SJSA1 (cell line): ENCODE results near the gene ZBTB8A. TPM values are rescaled to one million over a fixed set of nuclear protein-coding genes. Genes with fewer than 3 reads are reported as not detected.
"Not testable (repeated sequence)": the region's sequence is repeated elsewhere in the genome, so short reads cannot be mapped to it uniquely, and the experiment has no call there.

Source experiments
- DNase-seq, 2 experiments: peaks; one replicate each; pipeline ENCODE4 v3.0.0-alpha.2; 2015 to 2020; ENCODE audit warnings: low spot score in 2 of 2, low read depth in 1 of 2
- H3K27ac ChIP-seq: fragments of 250-450 bp; sonication (Bioruptor Pico); 2 replicates; pipeline ENCODE4 v1.5.1; 2020; ENCODE audit warnings: mild to moderate bottlenecking, moderate library complexity
- H3K27me3 ChIP-seq: fragments of 250-450 bp; sonication (Bioruptor Pico); replicated peaks from 2 replicates; pipeline ENCODE4 v1.5.1; 2020; ENCODE audit warnings: mild to moderate bottlenecking, moderate library complexity
- H3K36me3 ChIP-seq: fragments of 250-450 bp; sonication (Bioruptor Pico); 2 replicates; pipeline ENCODE4 v1.5.1; 2020; ENCODE audit warnings: mild to moderate bottlenecking
- H3K4me1 ChIP-seq: fragments of 250-450 bp; sonication (Bioruptor Pico); replicated peaks from 2 replicates; pipeline ENCODE4 v1.6.1; 2021; ENCODE audit warnings: mild to moderate bottlenecking
- H3K4me3 ChIP-seq: fragments of 250-450 bp; sonication (Bioruptor Pico); 2 replicates; pipeline ENCODE4 v1.5.1; 2020; ENCODE audit warnings: mild to moderate bottlenecking
- H3K9me3 ChIP-seq: fragments of 250-450 bp; sonication (Bioruptor Pico); replicated peaks from 2 replicates; pipeline ENCODE4 v1.5.1; 2020; ENCODE audit warnings: mild to moderate bottlenecking
- total RNA-seq: library from RNA; depleted of rRNA; stranded (reverse); fragments of >200 nt; shearing (Covaris generic); gene quantifications from 2 replicates; pipeline ENCODE4 v1.2.3, GENCODE V29; 2014; rRNA removed

ZBTB8A gene
- total RNA-seq, 1 experiment from 2014 or later: 8.6 TPM

GRCh38 chr1:32639489-32640075 is 100.4 kb downstream of the ZBTB8A start:
- peaks cover 13% of the 10 kb centered on the region; the same call in 1 of the 2 replicates for H3K36me3 ChIP-seq
- no peaks in the 10 kb centered on the region for H3K27me3 ChIP-seq
- no peak for DNase-seq
- no peak overlapping the region for H3K4me3 ChIP-seq
- H3K4me1 ChIP-seq: no peaks in the 10 kb centered on the region
- H3K9me3 ChIP-seq: no peaks in the 10 kb centered on the region
- no peak overlapping the region for H3K27ac ChIP-seq

DNA sequence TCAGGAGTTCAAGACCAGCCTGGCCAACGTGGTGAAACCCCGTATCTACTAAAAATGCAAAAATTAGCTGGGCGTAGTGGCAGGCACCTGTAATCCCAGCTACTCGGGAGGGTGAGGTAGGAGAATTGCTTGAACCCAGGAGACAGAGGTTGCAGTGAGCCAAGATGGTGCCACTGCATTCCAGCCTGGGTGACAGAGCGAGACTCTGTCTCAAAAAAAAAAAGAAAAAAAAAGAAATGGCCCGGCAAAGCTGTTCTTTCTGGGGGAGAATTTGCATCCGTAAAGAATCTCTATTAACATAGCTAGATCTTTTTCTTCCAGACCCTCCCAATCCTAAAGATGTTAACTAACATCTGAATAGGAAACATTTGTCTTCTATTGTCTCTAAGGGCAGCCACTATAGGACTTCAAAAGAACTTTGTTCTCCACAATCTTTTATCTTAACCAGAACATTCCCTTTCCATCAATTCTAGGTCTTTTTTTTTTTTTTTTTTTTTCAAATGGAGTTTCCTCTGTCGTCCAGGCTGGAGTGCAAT is 103.1 kb downstream of the ZBTB8A start:
- H3K9me3 ChIP-seq, DNase-seq, H3K27ac ChIP-seq, H3K4me3 ChIP-seq, H3K27me3 ChIP-seq, H3K4me1 ChIP-seq: not testable (repeated sequence)
- peaks cover 17% of the 10 kb centered on the region; the same call in 1 of the 2 replicates for H3K36me3 ChIP-seq

- Histone ChIP-seq H3K4me1 (no peaks in the 10 kb centered on the region), H3K36me3 (0 out of 2 replicates have a peak, but pooled peaks cover 8% of the 10 kb centered on the region), H3K9me3 (no peaks in the 10 kb centered on the region), H3K27ac (no peak overlapping the region), H3K4me3 (no peak overlapping the region), H3K27me3 (no peaks in the 10 kb centered on the region)
- DNase-seq: no peak
Observed at GRCh38 chr1:32644426-32644825, 105.2 kb downstream of the ZBTB8A start.

DNA sequence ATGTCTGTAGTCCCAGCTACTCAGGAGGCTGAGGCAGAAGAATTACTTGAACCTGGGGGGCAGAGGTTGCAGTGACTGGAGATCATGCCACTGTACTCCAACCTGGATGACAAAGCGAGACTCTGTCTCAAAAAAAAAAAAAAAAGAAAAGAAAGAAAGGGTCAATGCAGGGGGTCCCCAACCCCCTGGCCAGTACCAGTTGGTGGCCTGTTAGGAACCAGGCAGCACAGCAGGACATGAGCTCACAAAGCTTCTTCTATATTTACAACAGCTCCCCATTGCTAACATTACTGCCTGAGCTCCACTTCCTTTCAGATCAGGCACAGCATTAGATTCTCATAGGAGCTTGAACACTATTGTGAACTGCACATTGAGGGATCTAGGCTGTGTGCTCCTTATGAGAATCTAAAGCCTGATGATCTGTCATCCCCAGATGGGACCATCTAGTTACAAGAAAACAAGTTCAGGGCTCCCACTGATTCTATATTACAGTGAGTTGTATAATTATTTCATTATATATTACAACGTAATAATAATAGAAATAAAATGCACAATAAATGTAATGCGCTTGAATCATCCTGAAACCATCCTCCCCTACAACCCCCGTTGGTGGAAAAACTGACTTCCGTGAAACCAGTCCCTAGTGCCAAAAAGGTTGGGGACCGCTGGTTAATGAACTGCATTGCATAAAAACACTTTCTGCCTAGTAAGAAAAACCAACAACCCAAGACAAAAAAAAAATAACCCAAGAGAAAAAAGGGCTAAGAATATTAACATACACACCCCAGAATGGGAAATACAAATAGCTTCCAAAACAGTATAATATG is 108.3 kb downstream of the ZBTB8A start:
- Histone ChIP-seq H3K9me3 (no peaks in the 10 kb centered on the region), H3K4me1 (peaks cover 11% of the 10 kb centered on the region), H3K36me3 (peaks cover 19% of the 10 kb centered on the region), H3K4me3 (no peak overlapping the region), H3K27me3 (no peaks in the 10 kb centered on the region), H3K27ac (no peak overlapping the region)
- no peak for DNase-seq

DNA sequence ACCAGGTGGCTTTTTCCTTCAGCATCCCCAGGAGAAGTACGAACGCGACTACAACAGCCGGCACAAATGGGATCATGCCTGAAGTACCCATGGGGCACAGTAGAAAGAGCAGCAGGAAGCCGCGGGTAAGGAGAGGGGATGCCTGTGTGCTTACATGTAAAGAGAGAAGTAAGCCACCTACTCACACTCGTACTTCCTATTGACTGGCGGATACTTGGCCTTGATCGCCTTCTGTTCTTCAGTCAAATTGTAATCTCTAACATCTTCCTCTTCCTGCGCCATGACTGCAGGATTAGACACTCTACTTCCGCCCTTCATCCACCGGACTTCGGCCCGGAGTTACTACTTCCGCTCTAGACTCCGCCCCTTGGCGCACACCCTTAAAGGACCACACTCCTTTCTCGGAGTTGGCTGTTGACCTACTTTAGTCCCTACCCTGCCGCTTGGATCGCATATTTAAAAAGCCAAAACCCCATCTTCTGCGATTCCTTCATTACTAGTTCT is 111.1 kb downstream of the ZBTB8A start, which contains the start of gene ZBTB8OS:
Gene ZBTB8OS, minus strand, starts transcription at position 303 of the 504 bp plus-strand sequence. Its CDS starts 21 bp downstream, at position 282.
- DNase-seq: peak; percentile 92 to 93
- H3K9me3 ChIP-seq: no peaks in the 10 kb centered on the region
- H3K4me3 ChIP-seq: peak within 1 kb of the TSS; percentile 72
- peaks cover 24% of the 10 kb centered on the region for H3K4me1 ChIP-seq
- H3K36me3 ChIP-seq: peaks cover 45% of the 10 kb centered on the region
- H3K27ac ChIP-seq: peak within 1 kb of the TSS; percentile 98
- no peaks in the 10 kb centered on the region for H3K27me3 ChIP-seq

DNA sequence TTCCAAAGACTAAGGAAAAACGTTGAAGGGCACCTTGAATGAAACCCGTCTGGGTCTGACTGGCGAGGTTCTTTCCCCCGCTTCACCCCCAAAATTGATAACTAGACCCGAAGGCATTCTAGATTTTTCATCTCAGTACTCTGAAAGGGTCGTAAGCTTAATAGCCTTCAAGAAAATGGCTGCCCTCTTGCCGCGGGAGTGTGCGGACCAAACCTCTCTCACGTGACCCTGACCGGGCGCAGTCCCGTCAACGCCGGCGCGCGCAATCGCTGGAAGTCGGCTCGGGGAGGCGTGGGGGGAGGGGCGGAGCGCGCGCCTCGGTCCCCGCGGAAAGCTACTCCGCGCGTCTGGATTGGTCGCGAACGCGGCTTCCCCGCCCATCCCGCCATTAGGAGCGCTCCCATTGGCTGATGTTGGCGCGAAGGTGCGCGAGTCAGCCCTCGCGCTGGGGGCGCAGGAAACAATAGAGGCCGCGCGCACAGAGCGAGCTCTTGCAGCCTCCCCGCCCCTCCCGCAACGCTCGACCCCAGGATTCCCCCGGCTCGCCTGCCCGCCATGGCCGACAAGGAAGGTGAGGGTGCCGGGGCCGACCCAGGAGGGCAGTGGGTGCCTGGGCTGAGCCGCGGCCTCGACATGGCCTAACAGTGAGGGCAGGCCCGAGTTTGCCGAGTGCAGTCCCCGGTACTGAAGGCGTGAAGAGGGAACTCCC is 111.7 kb downstream of the ZBTB8A start, which contains the start of gene RBBP4:
Gene RBBP4, plus strand, starts transcription at position 457 of the 709 bp plus-strand sequence. Its CDS starts 99 bp downstream, at position 556.
- Histone ChIP-seq H3K4me1 (peaks cover 30% of the 10 kb centered on the region), H3K4me3 (peak within 1 kb of the TSS; percentile 72), H3K9me3 (no peaks in the 10 kb centered on the region), H3K27me3 (no peaks in the 10 kb centered on the region), H3K36me3 (peaks cover 47% of the 10 kb centered on the region), H3K27ac (peak within 1 kb of the TSS; percentile 98)
- DNase-seq: peak; percentile 98 to 99

DNA sequence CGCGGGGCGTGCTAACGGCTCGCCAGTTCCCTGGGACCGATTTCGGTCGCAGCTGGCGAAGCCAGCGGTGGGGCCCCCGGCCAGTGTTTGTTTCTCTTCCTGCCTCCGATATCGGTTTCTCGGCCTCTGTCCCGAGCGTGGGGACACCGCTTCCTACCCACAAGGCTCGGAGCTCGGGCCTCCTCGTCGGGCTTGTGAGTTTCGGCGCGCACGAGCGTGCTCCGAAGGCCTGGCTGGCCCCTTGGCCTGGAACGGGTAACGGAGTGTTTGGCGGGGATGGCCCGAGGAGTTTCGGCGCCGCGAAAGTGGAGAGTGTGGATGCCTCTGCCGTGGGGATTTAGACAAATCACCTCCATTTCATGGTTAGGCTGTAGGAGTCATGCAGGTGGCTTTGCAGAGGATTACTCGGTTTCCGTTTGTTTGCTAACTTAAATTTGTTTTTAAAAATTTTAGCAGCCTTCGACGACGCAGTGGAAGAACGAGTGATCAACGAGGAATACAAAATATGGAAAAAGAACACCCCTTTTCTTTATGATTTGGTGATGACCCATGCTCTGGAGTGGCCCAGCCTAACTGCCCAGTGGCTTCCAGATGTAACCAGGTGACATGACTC is 112.3 kb downstream of the ZBTB8A start:
- Histone ChIP-seq H3K9me3 (no peaks in the 10 kb centered on the region), H3K27ac (peak overlapping the region; percentile 98), H3K4me1 (peaks cover 36% of the 10 kb centered on the region), H3K27me3 (no peaks in the 10 kb centered on the region), H3K4me3 (peak overlapping the region; percentile 72), H3K36me3 (peaks cover 53% of the 10 kb centered on the region)
- DNase-seq: no peak

DNA sequence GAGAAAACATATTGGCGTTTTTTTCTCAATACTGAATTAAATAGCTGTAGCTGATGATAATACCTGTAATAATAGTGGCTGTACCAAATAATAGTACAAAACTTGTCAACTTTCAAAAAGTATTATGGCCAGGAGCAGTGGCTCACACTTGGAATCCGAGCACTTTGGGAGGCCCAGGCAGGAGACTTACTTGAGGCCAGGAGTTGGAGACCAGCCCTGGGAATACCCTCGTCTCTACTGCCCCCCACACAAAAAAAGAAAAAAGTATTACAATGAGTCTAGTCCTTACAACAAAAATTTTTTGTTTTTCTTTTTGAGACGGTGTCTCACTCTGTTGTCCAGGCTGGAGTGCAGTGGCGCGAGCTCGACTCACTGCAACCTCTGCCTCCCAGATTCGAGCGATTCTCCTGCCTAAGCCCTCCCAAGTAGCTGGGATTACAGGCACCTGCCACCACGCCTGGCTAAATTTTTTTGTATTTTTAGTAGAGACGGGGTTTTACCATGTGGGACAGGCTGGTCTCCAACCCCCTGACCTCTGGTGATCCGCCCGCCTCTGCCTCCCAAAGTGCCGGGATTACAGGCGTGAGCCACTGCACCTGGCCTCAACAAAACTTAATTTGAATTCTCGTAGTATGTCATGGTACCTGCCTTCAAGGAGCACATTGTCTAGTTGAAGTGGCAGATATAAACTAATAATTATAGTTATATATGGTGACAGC is 113.2 kb downstream of the ZBTB8A start:
- Histone ChIP-seq H3K27ac (no peak overlapping the region), H3K36me3 (peaks cover 62% of the 10 kb centered on the region)
- no peak for DNase-seq

More for the DNA sequence above, 113.2 kb downstream of the ZBTB8A start:
- Histone ChIP-seq H3K27me3 (no peaks in the 10 kb centered on the region), H3K4me3 (peak overlapping the region; percentile 72), H3K9me3 (no peaks in the 10 kb centered on the region), H3K4me1 (peaks cover 36% of the 10 kb centered on the region)

Other genes with a start within 250 kb of the ZBTB8A start
- gene HDAC1, start 247.3 kb upstream of the ZBTB8A start, total RNA-seq: 144 and 191 TPM in 2 replicates
- 53.7 and 67.1 TPM in 2 replicates for gene MARCKSL1, start 203.2 kb upstream of the ZBTB8A start, total RNA-seq
- 0.28 and 0.74 TPM in 2 replicates for gene FAM229A, start 176.9 kb upstream of the ZBTB8A start, total RNA-seq
- gene TSSK3, start 176.9 kb upstream of the ZBTB8A start, total RNA-seq: not detected in 2 replicates
- gene BSDC1, start 145.0 kb upstream of the ZBTB8A start, total RNA-seq: 55.5 and 71.1 TPM in 2 replicates
- not detected in 2 replicates for gene ZBTB8B, start 74.4 kb upstream of the ZBTB8A start, total RNA-seq
- 81.1 and 92.2 TPM in 2 replicates for gene ZBTB8OS, start 111.1 kb downstream of the ZBTB8A start, total RNA-seq
- gene RBBP4, start 111.8 kb downstream of the ZBTB8A start, total RNA-seq: 160 and 208 TPM in 2 replicates
- gene SYNC, start 163.3 kb downstream of the ZBTB8A start, total RNA-seq: 167 and 209 TPM in 2 replicates